GM12891 (cell line): ENCODE measurements around the gene SMARCAD1. TPM values are rescaled to one million over a fixed set of nuclear protein-coding genes. Genes with fewer than 3 reads are reported as not detected.

Source experiments
- DNase-seq: peaks from one replicate; pipeline ENCODE4 v3.0.0; 2011; ENCODE audit warnings: low spot score; ENCODE audit not compliant: insufficient read length
- FAIRE-seq: peaks from 2 replicates; lab custom pipeline; 2011; peaks lifted over from hg19 to GRCh38; lab: Jason Lieb, UNC
- PAX5 ChIP-seq: IDR thresholded peaks from 2 replicates; pipeline ENCODE4 v1.6.1; 2011; ENCODE audit warnings: low read length, moderate library complexity, mild to moderate bottlenecking; ENCODE audit not compliant: insufficient read depth, severe bottlenecking
- POLR2A ChIP-seq: IDR thresholded peaks from 2 replicates; pipeline ENCODE4 v1.6.1; 2011; ENCODE audit warnings: low read depth, low read length, control low read depth
- POLR2AphosphoS5 ChIP-seq: IDR thresholded peaks from 2 replicates; pipeline ENCODE4 v1.6.1; 2011; ENCODE audit warnings: low read depth, low read length, control low read depth
- POU2F2 ChIP-seq: IDR thresholded peaks from 2 replicates; pipeline ENCODE4 v1.6.1; 2011; ENCODE audit warnings: low read depth, mild to moderate bottlenecking, control low read depth, low read length, moderate library complexity
- SPI1 ChIP-seq: IDR thresholded peaks from 2 replicates; pipeline ENCODE4 v1.6.1; 2011; ENCODE audit warnings: low read depth, low read length, control low read depth
- TAF1 ChIP-seq: IDR thresholded peaks from 2 replicates; pipeline ENCODE4 v1.6.1; 2011; ENCODE audit warnings: low read depth, low read length, control low read depth
- polyA plus RNA-seq: library from polyadenylated mRNA; unstranded; fragments of >200 nt; gene quantifications from one replicate; pipeline ENCODE4 v1.2.1, GENCODE V29; 2012; ENCODE audit warnings: low read depth, missing spikeins, inconsistent platforms; ENCODE audit not compliant: missing spikeins

The SMARCAD1 gene, protein sequence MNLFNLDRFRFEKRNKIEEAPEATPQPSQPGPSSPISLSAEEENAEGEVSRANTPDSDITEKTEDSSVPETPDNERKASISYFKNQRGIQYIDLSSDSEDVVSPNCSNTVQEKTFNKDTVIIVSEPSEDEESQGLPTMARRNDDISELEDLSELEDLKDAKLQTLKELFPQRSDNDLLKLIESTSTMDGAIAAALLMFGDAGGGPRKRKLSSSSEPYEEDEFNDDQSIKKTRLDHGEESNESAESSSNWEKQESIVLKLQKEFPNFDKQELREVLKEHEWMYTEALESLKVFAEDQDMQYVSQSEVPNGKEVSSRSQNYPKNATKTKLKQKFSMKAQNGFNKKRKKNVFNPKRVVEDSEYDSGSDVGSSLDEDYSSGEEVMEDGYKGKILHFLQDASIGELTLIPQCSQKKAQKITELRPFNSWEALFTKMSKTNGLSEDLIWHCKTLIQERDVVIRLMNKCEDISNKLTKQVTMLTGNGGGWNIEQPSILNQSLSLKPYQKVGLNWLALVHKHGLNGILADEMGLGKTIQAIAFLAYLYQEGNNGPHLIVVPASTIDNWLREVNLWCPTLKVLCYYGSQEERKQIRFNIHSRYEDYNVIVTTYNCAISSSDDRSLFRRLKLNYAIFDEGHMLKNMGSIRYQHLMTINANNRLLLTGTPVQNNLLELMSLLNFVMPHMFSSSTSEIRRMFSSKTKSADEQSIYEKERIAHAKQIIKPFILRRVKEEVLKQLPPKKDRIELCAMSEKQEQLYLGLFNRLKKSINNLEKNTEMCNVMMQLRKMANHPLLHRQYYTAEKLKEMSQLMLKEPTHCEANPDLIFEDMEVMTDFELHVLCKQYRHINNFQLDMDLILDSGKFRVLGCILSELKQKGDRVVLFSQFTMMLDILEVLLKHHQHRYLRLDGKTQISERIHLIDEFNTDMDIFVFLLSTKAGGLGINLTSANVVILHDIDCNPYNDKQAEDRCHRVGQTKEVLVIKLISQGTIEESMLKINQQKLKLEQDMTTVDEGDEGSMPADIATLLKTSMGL
- polyA plus RNA-seq, result 10.6 TPM

DNA sequence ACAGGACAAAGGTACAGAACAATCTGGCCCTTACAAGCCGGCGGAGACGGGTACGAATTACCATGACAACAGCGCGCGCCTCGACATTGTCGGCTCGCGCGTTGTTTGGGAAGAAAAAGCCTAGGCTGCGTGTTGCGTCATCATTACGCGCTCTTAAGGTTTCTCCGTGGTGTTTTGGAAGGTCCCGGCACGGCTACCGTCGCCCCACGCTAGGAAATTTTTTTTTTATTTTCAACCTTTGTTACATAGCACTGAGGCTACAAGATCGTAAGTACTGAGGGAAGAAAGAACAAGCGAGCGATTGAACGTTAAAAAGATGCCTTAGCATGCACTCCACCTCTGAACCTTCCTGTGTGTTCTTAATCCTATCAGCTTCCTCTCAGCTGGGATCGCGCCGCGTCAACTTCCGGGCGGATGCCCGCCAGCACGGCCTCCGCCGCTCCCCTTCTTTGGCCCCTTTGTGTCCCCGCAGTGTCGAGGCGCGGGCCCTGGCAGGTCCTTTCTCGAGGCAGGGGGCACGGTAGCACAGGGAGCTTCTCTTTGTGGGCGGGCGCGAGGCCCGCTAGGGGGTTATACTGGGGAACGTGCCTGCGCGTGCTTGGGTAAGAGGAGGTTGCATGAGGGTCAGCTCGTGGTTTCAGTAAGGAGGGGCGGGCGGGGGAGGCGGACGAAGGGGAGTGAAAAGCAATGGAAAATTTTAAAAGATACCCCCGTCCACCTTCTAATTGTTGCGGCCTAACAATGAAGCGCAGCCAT lies at the start of gene SMARCAD1:
TSS of gene SMARCAD1 (plus strand) at position 397 of the 756 bp plus-strand sequence. CDS start 530 bp downstream, outside the sequence.
- DNase-seq (peak; percentile 65), FAIRE-seq (peak; percentile 99)
- TF ChIP-seq POLR2A (peak; percentile 83), POLR2AphosphoS5 (peak; percentile 83), TAF1 (peak; percentile 73), PAX5 (no peak), POU2F2 (peak; percentile 46; the same call in 1 of the 2 replicates)

DNA sequence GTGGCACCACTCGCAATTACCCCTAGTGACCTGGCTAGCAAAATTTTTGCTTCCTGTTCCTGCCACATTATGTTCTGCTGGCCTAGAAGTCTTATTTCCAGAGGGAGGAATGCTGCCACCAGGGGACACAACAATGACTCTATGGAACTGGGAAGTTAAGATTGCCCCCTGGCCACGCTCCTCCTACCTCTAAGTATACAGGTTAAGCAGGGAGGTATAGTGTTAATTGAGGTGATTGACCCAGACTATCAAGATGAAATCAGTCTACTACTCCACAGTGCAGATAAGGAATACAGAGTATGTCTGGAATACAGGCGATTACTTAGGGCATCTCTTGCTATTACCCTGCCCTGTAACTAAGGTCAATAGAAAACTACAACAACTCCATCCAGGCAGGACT lies 48.8 kb upstream of the SMARCAD1 start:
- FAIRE-seq (no peak), DNase-seq (no peak)
- TF ChIP-seq TAF1 (no peak), POLR2AphosphoS5 (no peak), POLR2A (no peak), PAX5 (no peak), POU2F2 (no peak), SPI1 (no peak)

DNA sequence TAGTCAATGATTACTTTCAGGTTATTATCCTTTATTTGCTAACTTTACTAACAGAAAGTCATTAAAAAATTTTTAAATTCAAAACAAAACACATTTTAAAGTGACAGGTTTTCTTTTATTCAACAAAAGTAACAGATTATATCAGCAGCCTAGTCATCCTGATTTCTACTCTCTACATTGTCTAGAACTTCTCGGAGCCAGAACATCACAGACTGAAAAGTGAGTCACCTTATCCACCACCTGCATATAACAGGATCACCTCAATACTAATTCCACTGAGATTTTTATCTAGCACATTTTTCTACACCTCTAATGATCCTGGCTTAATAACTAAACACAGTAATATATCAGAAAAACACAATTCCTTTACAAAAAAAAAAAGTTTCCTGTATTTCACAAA lies 47.9 kb upstream of the SMARCAD1 start:
- DNase-seq (no peak), FAIRE-seq (no peak)
- TF ChIP-seq TAF1 (no peak), POLR2AphosphoS5 (no peak), SPI1 (no peak), PAX5 (no peak), POU2F2 (no peak), POLR2A (no peak)

DNA sequence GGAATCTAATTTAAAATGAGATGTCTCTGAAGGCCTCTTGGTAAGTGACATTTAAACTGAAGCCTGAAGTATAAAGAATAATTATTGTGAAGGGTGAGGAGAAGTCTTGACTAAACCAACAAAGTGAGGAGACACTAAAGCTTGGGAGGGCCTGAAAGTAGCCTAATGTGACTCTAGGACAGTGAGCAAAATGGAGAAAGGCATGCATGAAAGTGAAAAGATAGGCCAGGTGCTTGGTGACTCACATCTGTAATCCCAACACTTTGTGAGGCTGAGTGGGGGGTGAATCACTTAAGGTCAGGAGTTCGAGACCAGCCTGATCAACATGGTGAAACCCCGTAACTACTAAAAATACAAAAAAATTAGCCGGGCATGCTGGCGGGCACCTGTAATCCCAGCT lies 46.9 kb upstream of the SMARCAD1 start:
- no peak for DNase-seq
- TF ChIP-seq POLR2AphosphoS5 (no peak), SPI1 (no peak), TAF1 (no peak), PAX5 (no peak), POLR2A (no peak), POU2F2 (no peak)
- FAIRE-seq, result peak; percentile 35

DNA sequence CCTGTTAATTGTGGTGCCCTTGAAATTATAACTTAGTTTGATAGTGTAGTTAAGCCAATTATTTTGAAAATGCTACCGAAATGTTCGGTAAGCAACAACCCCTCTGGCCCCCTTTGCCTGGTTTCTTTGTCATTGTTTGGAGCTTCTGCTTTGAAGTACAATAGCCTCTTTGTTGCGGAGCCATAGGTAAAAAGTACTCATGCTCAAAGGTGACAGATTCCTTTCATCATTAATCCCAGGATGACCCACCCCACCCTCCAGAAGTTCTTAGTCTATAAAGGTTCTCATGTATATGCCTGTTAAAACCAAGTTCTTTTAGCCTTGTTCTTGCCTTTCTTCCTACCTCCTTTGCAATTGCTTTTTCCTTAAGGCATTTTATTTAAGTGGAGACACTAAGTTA lies 42.4 kb upstream of the SMARCAD1 start:
- FAIRE-seq, result no peak
- DNase-seq, result no peak
- TF ChIP-seq POLR2A, result no peak
- no peak for TF ChIP-seq SPI1
- TF ChIP-seq TAF1, result no peak
- no peak for TF ChIP-seq POLR2AphosphoS5
- TF ChIP-seq PAX5, result no peak
- no peak for TF ChIP-seq POU2F2

DNA sequence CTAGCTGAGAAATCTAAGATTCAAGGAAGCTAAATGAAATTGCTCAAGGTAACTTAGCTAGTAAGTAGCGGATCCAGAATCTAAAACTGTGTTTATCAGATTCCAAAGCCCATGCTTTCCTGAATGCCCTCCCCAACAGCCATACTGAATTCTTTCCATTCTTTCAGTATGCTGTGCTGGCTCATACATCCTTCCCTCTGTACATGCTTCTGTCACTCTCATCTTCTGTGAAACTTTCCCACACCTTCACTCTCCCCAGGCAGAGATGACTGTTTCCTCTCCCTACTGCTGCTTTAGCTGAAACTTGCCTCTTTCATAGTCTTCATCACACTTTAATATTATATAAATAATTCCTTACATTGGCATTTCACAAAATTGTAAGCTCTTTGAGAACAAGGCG lies 39.3 kb upstream of the SMARCAD1 start:
- no peak for TF ChIP-seq POLR2AphosphoS5
- TF ChIP-seq TAF1, result no peak
- TF ChIP-seq PAX5, result no peak
- TF ChIP-seq POU2F2, result no peak
- no peak for TF ChIP-seq SPI1
- TF ChIP-seq POLR2A, result no peak
- no peak for DNase-seq
- no peak for FAIRE-seq

DNA sequence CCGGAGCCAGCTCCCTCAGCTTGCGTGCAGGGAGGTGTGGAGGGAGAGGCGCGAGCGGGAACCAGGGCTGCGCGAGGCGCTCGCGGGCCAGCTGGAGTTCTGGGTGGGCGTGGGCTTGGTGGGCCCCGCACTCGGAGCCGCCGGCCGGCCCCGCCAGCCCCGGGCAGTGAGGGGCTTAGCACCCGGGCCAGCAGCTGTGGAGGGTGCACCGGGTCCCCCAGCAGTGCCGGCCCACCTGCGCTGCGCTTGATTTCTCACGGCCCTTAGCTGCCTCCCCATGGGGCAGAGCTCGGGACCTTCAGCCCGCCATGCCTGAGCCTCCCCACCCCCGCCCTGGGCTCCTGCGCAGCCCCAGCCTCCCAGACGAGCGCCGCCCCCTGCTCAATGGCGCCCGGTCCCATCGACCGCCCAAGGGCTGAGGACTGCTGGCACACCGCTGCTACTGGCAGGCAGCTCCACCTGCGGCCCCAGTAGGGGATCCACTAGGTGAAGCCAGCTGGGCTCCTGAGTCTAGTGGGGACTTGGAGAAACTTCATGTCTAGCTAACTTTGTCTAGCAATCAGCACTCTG lies 37.8 kb upstream of the SMARCAD1 start:
- TF ChIP-seq POLR2A (no peak), POLR2AphosphoS5 (no peak), SPI1 (no peak), POU2F2 (no peak), TAF1 (no peak), PAX5 (no peak)
- DNase-seq (no peak), FAIRE-seq (no peak)

DNA sequence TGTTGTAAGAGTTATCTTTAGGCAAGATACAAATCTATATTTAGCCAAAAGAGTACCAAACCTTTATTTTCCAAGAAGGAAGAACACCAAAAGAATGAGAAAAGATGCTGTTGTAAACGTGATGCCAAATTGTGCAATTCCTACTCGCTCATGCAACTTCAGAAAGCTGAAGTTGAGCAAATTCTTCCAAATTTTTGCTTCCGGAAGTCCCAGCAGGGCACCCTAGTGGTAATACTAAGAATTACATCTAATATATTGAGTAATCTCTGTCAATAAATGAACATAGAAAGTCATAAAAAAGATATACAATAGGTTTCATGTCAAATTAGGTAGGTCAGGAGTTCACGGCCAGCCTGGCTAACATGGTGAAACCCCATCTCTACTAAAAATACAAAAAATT lies 36.0 kb upstream of the SMARCAD1 start:
- TF ChIP-seq POLR2A (no peak), POU2F2 (no peak), POLR2AphosphoS5 (no peak)
- FAIRE-seq, result no peak
- DNase-seq, result no peak
